ENCODE data around the gene TRMT11. TPM values are rescaled to one million over a fixed set of nuclear protein-coding genes. Genes with fewer than 3 reads are reported as not detected.

Gene TRMT11
- total RNA-seq, 1 donor from 2014 or later, result 27.7 TPM

- H3K4me3 Mint-ChIP-seq (ENCODE audit: unreplicated experiment), result no peak overlapping the region
- no peak overlapping the region for H3K27ac Mint-ChIP-seq (ENCODE audit: unreplicated experiment)
- no peaks in the 10 kb centered on the region for H3K4me1 Mint-ChIP-seq (ENCODE audit: low read depth, unreplicated experiment)
- H3K27me3 Mint-ChIP-seq (ENCODE audit: unreplicated experiment), result no peaks in the 10 kb centered on the region
- H3K36me3 Mint-ChIP-seq (ENCODE audit: unreplicated experiment), result no peaks in the 10 kb centered on the region
- H3K9me3 Mint-ChIP-seq (ENCODE audit: unreplicated experiment), result peaks cover 2% of the 10 kb centered on the region
- no peak for TF ChIP-seq CTCF (IDR thresholded peaks at IDR 0.05; ENCODE audit: partially characterized antibody, unreplicated experiment)
- no peak for DNase-seq
Observed at GRCh38 chr6:125942672-125943527, 43.4 kb upstream of the TRMT11 start.

GRCh38 chr6:125943528-125944433 lies 42.6 kb upstream of the TRMT11 start:
- peaks cover 2% of the 10 kb centered on the region for H3K9me3 Mint-ChIP-seq (ENCODE audit: unreplicated experiment)
- DNase-seq, result no peak
- no peak overlapping the region for H3K4me3 Mint-ChIP-seq (ENCODE audit: unreplicated experiment)
- H3K27me3 Mint-ChIP-seq (ENCODE audit: unreplicated experiment), result no peaks in the 10 kb centered on the region
- no peak for TF ChIP-seq CTCF (IDR thresholded peaks at IDR 0.05; ENCODE audit: partially characterized antibody, unreplicated experiment)
- no peaks in the 10 kb centered on the region for H3K36me3 Mint-ChIP-seq (ENCODE audit: unreplicated experiment)
- no peaks in the 10 kb centered on the region for H3K4me1 Mint-ChIP-seq (ENCODE audit: low read depth, unreplicated experiment)
- H3K27ac Mint-ChIP-seq (ENCODE audit: unreplicated experiment), result no peak overlapping the region

- no peak for TF ChIP-seq CTCF (IDR thresholded peaks at IDR 0.05; ENCODE audit: partially characterized antibody, unreplicated experiment)
- H3K27ac Mint-ChIP-seq (ENCODE audit: unreplicated experiment), result no peak overlapping the region
- DNase-seq, result no peak
- H3K27me3 Mint-ChIP-seq (ENCODE audit: unreplicated experiment), result no peaks in the 10 kb centered on the region
- H3K4me3 Mint-ChIP-seq (ENCODE audit: unreplicated experiment), result no peak overlapping the region
- no peaks in the 10 kb centered on the region for H3K4me1 Mint-ChIP-seq (ENCODE audit: low read depth, unreplicated experiment)
- no peaks in the 10 kb centered on the region for H3K9me3 Mint-ChIP-seq (ENCODE audit: unreplicated experiment)
- no peaks in the 10 kb centered on the region for H3K36me3 Mint-ChIP-seq (ENCODE audit: unreplicated experiment)
Observed at GRCh38 chr6:125944434-125944816, 41.9 kb upstream of the TRMT11 start.

GRCh38 chr6:125944896-125945295 lies 41.4 kb upstream of the TRMT11 start:
- TF ChIP-seq CTCF (IDR thresholded peaks at IDR 0.05; ENCODE audit: partially characterized antibody, unreplicated experiment), result no peak
- H3K27ac Mint-ChIP-seq (ENCODE audit: unreplicated experiment), result no peak overlapping the region
- no peak for DNase-seq
- no peaks in the 10 kb centered on the region for H3K27me3 Mint-ChIP-seq (ENCODE audit: unreplicated experiment)
- H3K4me1 Mint-ChIP-seq (ENCODE audit: low read depth, unreplicated experiment), result no peaks in the 10 kb centered on the region
- no peaks in the 10 kb centered on the region for H3K36me3 Mint-ChIP-seq (ENCODE audit: unreplicated experiment)
- no peaks in the 10 kb centered on the region for H3K9me3 Mint-ChIP-seq (ENCODE audit: unreplicated experiment)
- no peak overlapping the region for H3K4me3 Mint-ChIP-seq (ENCODE audit: unreplicated experiment)

Measured in glutamatergic neuron (in vitro differentiated cells).